GM23248 (cell line): ENCODE measurements around the gene TANGO6.

Experiments used
- EZH2 ChIP-seq: fragments of 200-600 bp; sonication (generic); IDR thresholded peaks from 2 replicates; pipeline ENCODE4 v1.6.1; 2018; ENCODE audit warnings: antibody characterized with exemption, mild to moderate bottlenecking; ENCODE audit not compliant: insufficient read depth, poor library complexity, severe bottlenecking
- EZH2phosphoT487 ChIP-seq: fragments of 200-600 bp; sonication (generic); IDR thresholded peaks from 2 replicates; pipeline ENCODE4 v1.6.1; 2018; ENCODE audit warnings: antibody characterized with exemption, moderate library complexity, mild to moderate bottlenecking, low read depth; ENCODE audit not compliant: insufficient read depth

DNA sequence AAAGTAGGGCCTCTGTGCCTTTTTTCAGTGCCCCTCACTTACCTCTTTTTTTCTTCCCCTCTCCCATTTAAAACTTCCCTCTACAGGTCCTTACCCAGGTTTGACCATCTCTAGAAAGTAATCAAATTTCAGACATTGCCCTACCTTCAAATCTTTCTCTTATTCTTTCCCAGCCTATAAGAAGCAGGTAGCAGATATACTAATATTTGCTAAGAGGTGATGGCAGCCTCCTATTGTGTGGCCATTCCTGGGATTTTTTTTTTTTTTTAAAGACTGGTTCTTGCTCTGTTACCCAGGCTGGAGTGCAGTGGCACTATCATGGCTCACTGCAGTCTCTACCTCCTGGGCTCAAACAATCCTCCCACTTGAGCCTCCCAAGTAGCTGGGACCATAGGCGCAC, 151.0 kb downstream of the TANGO6 start:
- TF ChIP-seq EZH2phosphoT487, result no peak
- no peak for TF ChIP-seq EZH2
